Colonic mucosa (tissue), 4 donors: Measurements from ENCODE around the gene MCEMP1. TPM values are rescaled to one million over a fixed set of nuclear protein-coding genes. Genes with fewer than 3 reads are reported as not detected.

ENCODE experiments used
- DNase-seq: peaks from one replicate; pipeline ENCODE4 v3.0.0-alpha.2; 2020
- H3K27ac ChIP-seq: fragments of 200-600 bp; one replicate; pipeline ENCODE4 v1.8.0; 2021
- H3K27me3 ChIP-seq: fragments of 200-600 bp; one replicate; pipeline ENCODE4 v1.8.0; 2021
- H3K36me3 ChIP-seq: fragments of 200-600 bp; one replicate; pipeline ENCODE4 v1.8.0; 2021
- H3K4me1 ChIP-seq: fragments of 200-600 bp; one replicate; pipeline ENCODE4 v1.8.0; 2021; ENCODE audit warnings: mild to moderate bottlenecking
- H3K4me3 ChIP-seq: fragments of 200-600 bp; one replicate; pipeline ENCODE4 v1.8.0; 2021
- H3K9ac ChIP-seq, 2 donors: one replicate each; pipeline ENCODE4 v1.7.0; 2013; ENCODE audit warnings: control low read depth in 2 of 2, low read depth in 2 of 2, low read length in 2 of 2
- H3K9me3 ChIP-seq: fragments of 200-600 bp; one replicate; pipeline ENCODE4 v1.8.0; 2021
- CTCF ChIP-seq: fragments of 200-600 bp; IDR thresholded peaks from one replicate; pipeline ENCODE4 v1.8.0; 2022; ENCODE audit warnings: antibody characterized with exemption, mild to moderate bottlenecking
- intact Hi-C: fragments of 100-400 bp; cut with DNase I; formaldehyde crosslinking; loops from one replicate; pipeline ENCODE4 v1.14.1; 2022
- total RNA-seq, 2 donors: library from RNA; stranded (reverse); fragmentation: NEBNext Ultra II Directional in 1 of 2; extraction: Animal tissue kit (Norgen Biotek cat#: 25700) in 1 of 2; gene quantifications; one replicate each; pipeline ENCODE4 v1.2.1, GENCODE V29; 2021
- donor health status: healthy.
- donor health status: DM: no; HTN: no; CAD: no.
- donor health status: DM: no; HTN: no; CAD: no.

Gene MCEMP1
- total RNA-seq, 2 donors from 2014 or later: 0.20 TPM; not detected in 1

GRCh38 chr19:7637374-7638256 is 39.3 kb upstream of the MCEMP1 start:
- peak overlapping the region; percentile 90 for H3K4me3 ChIP-seq
- no peaks in the 10 kb centered on the region for H3K4me1 ChIP-seq
- intact Hi-C loops: no loop called here
- no peaks in the 10 kb centered on the region for H3K36me3 ChIP-seq
- H3K27me3 ChIP-seq: no peaks in the 10 kb centered on the region
- no peak for TF ChIP-seq CTCF
- H3K27ac ChIP-seq: peak overlapping the region; percentile 83
- H3K9me3 ChIP-seq: no peaks in the 10 kb centered on the region
- H3K9ac ChIP-seq: peak overlapping the region; percentile 87
- DNase-seq: peak; percentile 59

- Histone ChIP-seq H3K4me3 (no peak overlapping the region), H3K36me3 (no peaks in the 10 kb centered on the region), H3K27me3 (no peaks in the 10 kb centered on the region), H3K9me3 (no peaks in the 10 kb centered on the region), H3K4me1 (no peaks in the 10 kb centered on the region), H3K9ac (no peak overlapping the region), H3K27ac (no peak overlapping the region)
- intact Hi-C loops: no loop called here
- TF ChIP-seq CTCF: no peak
- DNase-seq: no peak
Observed at GRCh38 chr19:7638802-7639465, 38.0 kb upstream of the MCEMP1 start.

- Histone ChIP-seq H3K9ac (no peak overlapping the region), H3K4me3 (no peak overlapping the region), H3K9me3 (no peaks in the 10 kb centered on the region), H3K4me1 (no peaks in the 10 kb centered on the region), H3K27ac (no peak overlapping the region), H3K36me3 (no peaks in the 10 kb centered on the region), H3K27me3 (no peaks in the 10 kb centered on the region)
- intact Hi-C loops: no loop called here
- no peak for TF ChIP-seq CTCF
- DNase-seq: no peak
Observed at GRCh38 chr19:7639863-7640348, 37.0 kb upstream of the MCEMP1 start.

- TF ChIP-seq CTCF: no peak
- H3K27me3 ChIP-seq: no peaks in the 10 kb centered on the region
- no peak overlapping the region for H3K27ac ChIP-seq
- H3K9ac ChIP-seq: no peak overlapping the region
- H3K4me1 ChIP-seq: no peaks in the 10 kb centered on the region
- DNase-seq: no peak
- intact Hi-C loops: no loop called here
- H3K4me3 ChIP-seq: no peak overlapping the region
- no peaks in the 10 kb centered on the region for H3K9me3 ChIP-seq
- no peaks in the 10 kb centered on the region for H3K36me3 ChIP-seq
Observed at GRCh38 chr19:7640803-7641202, 36.1 kb upstream of the MCEMP1 start.

GRCh38 chr19:7641290-7642276 is 35.3 kb upstream of the MCEMP1 start:
- intact Hi-C loops: no loop called here
- Histone ChIP-seq H3K4me1 (no peaks in the 10 kb centered on the region), H3K9me3 (no peaks in the 10 kb centered on the region), H3K4me3 (no peak overlapping the region), H3K27me3 (no peaks in the 10 kb centered on the region), H3K9ac (no peak overlapping the region), H3K36me3 (no peaks in the 10 kb centered on the region), H3K27ac (no peak overlapping the region)
- no peak for DNase-seq
- TF ChIP-seq CTCF: no peak
